MM.1S (cell line): Measurements from ENCODE around the gene CGN.
A peak's percentile ranks its signal among the peaks of the same experiment; 100 is the strongest.

Source experiments
- EZH2 ChIP-seq: fragments of 300-600 bp; sonication (generic); optimal IDR thresholded peaks from 2 replicates; pipeline ENCODE3; 2017; ENCODE audit warnings: low read depth, mild to moderate bottlenecking, antibody characterized with exemption, low read length, mixed read lengths
- EZH2phosphoT487 ChIP-seq: fragments of 300-600 bp; sonication (generic); IDR thresholded peaks from 2 replicates; pipeline ENCODE4 v1.6.1; 2018; ENCODE audit warnings: antibody characterized with exemption, low read length
- TF ChIP-seq, protein P1 (sequence below): fragments of 300-600 bp; sonication (generic); IDR thresholded peaks from 2 replicates; pipeline ENCODE4 v1.5.1; 2016; ENCODE audit warnings: antibody characterized with exemption, low read length, mixed read lengths

- TF ChIP-seq, protein P1, sequence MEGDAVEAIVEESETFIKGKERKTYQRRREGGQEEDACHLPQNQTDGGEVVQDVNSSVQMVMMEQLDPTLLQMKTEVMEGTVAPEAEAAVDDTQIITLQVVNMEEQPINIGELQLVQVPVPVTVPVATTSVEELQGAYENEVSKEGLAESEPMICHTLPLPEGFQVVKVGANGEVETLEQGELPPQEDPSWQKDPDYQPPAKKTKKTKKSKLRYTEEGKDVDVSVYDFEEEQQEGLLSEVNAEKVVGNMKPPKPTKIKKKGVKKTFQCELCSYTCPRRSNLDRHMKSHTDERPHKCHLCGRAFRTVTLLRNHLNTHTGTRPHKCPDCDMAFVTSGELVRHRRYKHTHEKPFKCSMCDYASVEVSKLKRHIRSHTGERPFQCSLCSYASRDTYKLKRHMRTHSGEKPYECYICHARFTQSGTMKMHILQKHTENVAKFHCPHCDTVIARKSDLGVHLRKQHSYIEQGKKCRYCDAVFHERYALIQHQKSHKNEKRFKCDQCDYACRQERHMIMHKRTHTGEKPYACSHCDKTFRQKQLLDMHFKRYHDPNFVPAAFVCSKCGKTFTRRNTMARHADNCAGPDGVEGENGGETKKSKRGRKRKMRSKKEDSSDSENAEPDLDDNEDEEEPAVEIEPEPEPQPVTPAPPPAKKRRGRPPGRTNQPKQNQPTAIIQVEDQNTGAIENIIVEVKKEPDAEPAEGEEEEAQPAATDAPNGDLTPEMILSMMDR, result 0 out of 2 replicates have a peak, but pooled peaks have one; percentile 5
- no peak for TF ChIP-seq EZH2
- no peak for TF ChIP-seq EZH2phosphoT487
These were observed 36.4 kb upstream of the CGN start for GRCh38 chr1:151474745-151475144.
